IPS-18a (cell line): ENCODE data around the gene IGFBPL1.
"Not testable (repeated sequence)": the region's sequence is repeated elsewhere in the genome, so short reads cannot be mapped to it uniquely, and the experiment has no call there.

Experiments
- H3K27ac ChIP-seq: one replicate; pipeline ENCODE4 v1.5.1; 2013; ENCODE audit warnings: low read length
- H3K27me3 ChIP-seq: one replicate; pipeline ENCODE4 v1.6.1; 2013; ENCODE audit warnings: mild to moderate bottlenecking, low read length; ENCODE audit not compliant: control insufficient read depth, insufficient read depth
- H3K36me3 ChIP-seq: one replicate; pipeline ENCODE4 v1.6.1; 2013; ENCODE audit warnings: low read depth, low read length; ENCODE audit not compliant: control insufficient read depth
- H3K4me1 ChIP-seq: one replicate; pipeline ENCODE4 v1.6.1; 2013; ENCODE audit warnings: low read depth, low read length; ENCODE audit not compliant: control insufficient read depth
- H3K4me3 ChIP-seq: one replicate; pipeline ENCODE4 v1.5.1; 2013; ENCODE audit warnings: low read length
- H3K9ac ChIP-seq: one replicate; pipeline ENCODE4 v1.6.1; 2013; ENCODE audit warnings: mild to moderate bottlenecking, low read length, moderate library complexity
- H3K9me3 ChIP-seq: one replicate; pipeline ENCODE4 v1.6.1; 2013; ENCODE audit warnings: low read depth, low read length; ENCODE audit not compliant: control insufficient read depth

Gene IGFBPL1, protein sequence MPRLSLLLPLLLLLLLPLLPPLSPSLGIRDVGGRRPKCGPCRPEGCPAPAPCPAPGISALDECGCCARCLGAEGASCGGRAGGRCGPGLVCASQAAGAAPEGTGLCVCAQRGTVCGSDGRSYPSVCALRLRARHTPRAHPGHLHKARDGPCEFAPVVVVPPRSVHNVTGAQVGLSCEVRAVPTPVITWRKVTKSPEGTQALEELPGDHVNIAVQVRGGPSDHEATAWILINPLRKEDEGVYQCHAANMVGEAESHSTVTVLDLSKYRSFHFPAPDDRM

DNA sequence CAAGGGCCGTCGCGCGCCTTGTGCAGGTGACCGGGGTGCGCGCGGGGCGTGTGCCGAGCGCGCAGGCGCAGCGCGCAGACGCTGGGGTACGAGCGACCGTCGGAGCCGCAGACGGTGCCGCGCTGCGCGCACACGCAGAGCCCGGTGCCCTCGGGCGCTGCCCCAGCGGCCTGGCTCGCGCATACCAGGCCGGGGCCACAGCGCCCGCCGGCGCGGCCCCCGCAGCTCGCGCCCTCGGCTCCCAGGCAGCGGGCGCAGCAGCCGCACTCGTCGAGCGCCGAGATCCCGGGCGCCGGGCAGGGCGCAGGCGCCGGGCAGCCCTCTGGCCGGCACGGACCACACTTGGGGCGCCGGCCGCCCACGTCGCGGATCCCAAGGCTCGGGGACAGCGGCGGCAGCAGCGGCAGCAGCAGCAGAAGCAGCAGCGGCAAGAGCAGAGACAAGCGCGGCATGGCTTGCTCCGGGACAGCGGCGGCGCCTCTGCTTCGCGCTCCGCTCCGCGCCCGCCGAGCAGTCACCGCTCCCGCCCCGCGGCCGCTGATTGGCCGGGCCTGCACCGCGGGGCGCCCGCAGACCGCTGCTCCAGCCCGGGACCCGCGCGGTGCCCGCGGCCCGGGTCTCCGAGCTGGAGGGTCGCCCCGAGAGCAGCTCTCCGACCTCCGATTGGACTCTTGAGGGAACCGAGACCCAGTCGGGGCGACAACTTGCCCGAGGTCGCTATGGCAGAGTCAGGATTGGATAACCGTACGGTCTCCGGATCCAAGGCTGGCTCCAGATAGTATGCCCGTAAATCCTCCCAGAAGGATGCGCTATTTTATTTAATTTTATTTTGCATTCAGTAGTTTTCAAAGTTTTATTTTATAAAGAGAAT is at the start of gene IGFBPL1:
Gene IGFBPL1, minus strand, starts transcription at position 482 of the 871 bp plus-strand sequence. Its CDS starts 30 bp downstream, at position 452.
- H3K9me3 ChIP-seq = no peaks in the 10 kb centered on the region
- H3K4me3 ChIP-seq = peak within 1 kb of the TSS; percentile 63
- H3K27ac ChIP-seq = no peak within 1 kb of the TSS
- no peak within 1 kb of the TSS for H3K9ac ChIP-seq
- peaks cover 25% of the 10 kb centered on the region for H3K4me1 ChIP-seq
- H3K36me3 ChIP-seq = no peaks in the 10 kb centered on the region
- peaks cover 47% of the 10 kb centered on the region for H3K27me3 ChIP-seq

DNA sequence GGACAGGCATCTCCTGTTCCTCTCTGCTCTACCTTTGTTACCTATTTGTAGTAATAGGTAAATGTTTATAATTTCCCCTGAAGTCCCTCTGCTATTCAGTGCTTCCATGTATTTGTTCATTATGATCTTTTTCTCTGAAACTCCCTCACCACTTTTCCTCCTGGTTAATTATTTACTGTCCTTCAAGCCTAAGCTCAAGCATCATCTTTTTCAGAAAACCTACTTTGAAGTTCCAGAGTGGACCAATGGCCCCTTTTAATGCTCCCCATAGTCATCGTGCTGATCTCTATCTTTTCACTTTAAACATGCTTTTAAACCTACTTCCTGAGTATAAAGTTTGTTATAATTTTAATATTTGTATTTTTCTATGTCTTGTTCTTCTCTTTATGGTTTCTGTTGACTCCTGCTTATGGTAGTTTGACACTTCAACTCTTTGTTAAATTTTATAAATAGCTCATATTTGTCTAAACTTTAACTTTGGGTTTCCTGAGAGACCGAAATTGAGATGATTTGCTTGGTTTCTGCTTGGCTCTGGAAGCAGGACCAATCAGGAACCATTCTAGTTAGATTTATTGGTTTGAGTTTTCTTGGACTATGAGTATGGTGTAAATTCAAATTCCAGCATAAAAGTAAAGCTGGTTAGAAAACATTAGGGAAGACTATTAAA is 48.5 kb upstream of the IGFBPL1 start:
- not testable (repeated sequence) for H3K36me3 ChIP-seq, H3K9ac ChIP-seq, H3K27me3 ChIP-seq, H3K4me3 ChIP-seq, H3K27ac ChIP-seq, H3K9me3 ChIP-seq, H3K4me1 ChIP-seq

DNA sequence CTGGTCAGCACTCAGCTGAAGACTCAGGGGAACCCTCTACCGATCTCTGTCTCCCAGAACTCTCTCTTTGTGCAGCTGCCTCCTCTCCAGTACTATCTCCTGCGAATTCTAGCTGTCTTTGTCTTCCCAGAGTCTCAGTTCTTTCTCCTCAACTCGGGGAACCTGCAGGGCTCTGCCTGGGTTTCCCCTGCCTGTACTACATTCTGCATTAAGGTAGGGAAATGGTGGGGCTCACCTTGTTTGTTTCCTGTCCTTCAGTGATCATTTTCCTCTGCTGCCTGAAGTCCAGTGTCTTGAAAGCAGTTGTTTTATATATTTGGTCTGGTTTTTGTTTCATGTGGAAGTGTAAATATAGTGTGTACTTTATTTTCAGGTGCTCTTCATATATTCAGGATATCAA is 43.1 kb upstream of the IGFBPL1 start:
- Histone ChIP-seq H3K27ac (no peak overlapping the region), H3K4me1 (no peaks in the 10 kb centered on the region), H3K4me3 (no peak overlapping the region), H3K9ac (no peak overlapping the region), H3K9me3 (no peaks in the 10 kb centered on the region), H3K27me3 (no peaks in the 10 kb centered on the region), H3K36me3 (no peaks in the 10 kb centered on the region)

DNA sequence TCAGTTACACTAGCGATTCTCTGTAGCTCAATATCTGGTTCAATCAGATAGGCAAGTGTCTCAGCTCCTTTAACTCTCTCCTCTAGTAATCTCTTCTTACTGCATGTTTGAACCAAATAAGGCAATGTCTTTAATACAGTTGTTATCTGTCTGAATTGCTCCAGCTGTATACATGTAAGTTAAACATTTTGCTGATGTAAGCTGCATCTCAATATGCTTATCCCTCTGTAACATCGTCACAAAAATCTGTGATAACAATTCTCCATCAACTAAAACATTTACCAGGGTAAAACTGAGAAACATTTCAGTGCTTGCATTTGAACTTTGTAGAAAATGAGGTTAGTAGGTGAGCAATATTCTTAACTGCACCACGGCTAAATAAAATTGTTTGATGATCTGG is 29.6 kb upstream of the IGFBPL1 start:
- H3K4me1 ChIP-seq = no peaks in the 10 kb centered on the region

DNA sequence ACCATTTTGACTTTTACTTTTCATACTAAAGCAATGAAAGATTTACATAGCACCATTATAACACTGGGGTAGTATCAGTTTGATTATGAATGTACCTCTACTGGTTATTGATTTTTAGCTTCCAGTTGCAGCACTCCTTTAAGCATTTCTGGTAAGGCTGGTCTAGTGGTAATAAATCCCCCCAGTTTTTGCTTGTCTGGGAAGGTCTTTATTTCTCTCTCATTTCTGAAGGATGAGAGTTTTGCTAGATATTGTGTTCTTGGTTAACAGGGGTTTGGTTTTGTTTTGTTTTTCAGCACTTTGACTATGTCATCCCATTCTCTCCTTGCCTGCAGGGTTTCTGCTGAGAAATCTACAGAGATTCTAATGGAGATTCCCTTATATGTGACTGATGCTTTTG is 26.9 kb upstream of the IGFBPL1 start:
- Histone ChIP-seq H3K27ac (no peak overlapping the region), H3K9me3 (peaks cover 9% of the 10 kb centered on the region), H3K36me3 (no peaks in the 10 kb centered on the region), H3K4me3 (no peak overlapping the region), H3K9ac (no peak overlapping the region), H3K4me1 (no peaks in the 10 kb centered on the region), H3K27me3 (no peaks in the 10 kb centered on the region)

More for the DNA sequence above, 29.6 kb upstream of the IGFBPL1 start:
- Histone ChIP-seq H3K4me3 (no peak overlapping the region), H3K27ac (no peak overlapping the region), H3K9ac (no peak overlapping the region), H3K36me3 (no peaks in the 10 kb centered on the region), H3K27me3 (no peaks in the 10 kb centered on the region), H3K9me3 (peaks cover 9% of the 10 kb centered on the region)

DNA sequence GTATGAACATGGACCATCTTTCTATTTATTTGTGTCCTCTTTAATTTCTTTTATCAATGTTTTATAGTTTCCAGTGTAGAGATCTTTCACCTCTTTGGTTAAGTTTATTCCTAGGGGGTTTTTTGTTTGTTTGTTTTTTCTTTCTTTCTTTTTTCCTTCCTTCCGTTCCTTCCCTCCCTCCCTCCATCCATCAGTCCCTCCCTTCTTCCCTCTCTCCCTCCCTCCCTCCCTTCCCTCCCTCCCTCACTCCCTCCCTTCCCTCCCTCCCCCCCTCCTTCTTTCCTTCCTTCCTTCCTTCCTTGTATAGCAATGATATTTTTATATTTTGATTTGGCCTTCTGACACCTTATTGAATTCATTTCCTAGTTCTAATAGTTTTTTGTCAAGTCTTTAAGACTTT is 23.4 kb upstream of the IGFBPL1 start:
- Histone ChIP-seq H3K36me3 (no peaks in the 10 kb centered on the region), H3K9ac (no peak overlapping the region), H3K4me1 (no peaks in the 10 kb centered on the region), H3K4me3 (no peak overlapping the region), H3K27ac (no peak overlapping the region), H3K9me3 (peaks cover 9% of the 10 kb centered on the region), H3K27me3 (no peaks in the 10 kb centered on the region)

DNA sequence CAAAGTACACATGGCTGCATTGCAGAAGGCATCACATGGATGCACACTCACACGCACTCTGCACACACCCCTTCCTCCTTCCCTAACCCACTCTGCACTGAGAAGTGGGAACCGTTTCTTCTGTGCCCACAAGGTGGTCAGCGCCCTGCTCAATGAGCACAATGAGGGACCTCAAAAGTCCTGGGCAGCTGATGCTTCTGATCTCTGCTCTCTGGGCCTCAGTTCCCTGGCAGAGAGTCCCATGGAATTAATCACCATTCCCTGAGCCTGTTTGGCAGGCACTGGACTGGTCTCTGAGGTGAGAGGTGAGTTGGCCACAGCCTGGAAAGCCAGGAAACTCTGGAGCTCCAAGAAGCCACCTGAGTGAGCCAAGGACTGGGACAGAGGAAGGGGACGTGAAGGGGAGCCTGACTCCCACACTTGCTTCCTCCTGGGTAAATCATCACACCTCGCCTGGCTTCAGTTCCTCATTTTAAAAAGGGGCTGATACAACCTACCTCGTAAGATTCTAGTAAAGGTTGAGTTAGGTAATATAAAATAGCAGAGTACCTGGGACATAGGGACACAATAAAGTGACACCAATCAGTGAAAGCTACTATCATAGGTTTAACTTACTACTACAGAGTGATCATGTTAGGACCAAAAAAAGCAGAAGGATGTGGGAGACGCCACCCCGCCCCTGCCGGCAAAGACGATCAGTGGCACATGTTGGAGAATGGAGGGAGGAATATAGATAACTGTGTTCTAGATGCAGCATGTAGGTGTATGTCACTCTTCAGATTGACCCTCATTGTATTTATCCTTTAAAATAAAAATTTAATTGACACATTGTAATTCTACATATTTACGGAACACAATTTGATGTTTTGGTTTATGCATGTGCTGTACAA is 21.1 kb upstream of the IGFBPL1 start:
- Histone ChIP-seq H3K9ac (no peak overlapping the region), H3K36me3 (no peaks in the 10 kb centered on the region), H3K4me3 (no peak overlapping the region), H3K27ac (no peak overlapping the region), H3K9me3 (no peaks in the 10 kb centered on the region), H3K4me1 (no peaks in the 10 kb centered on the region), H3K27me3 (no peaks in the 10 kb centered on the region)

DNA sequence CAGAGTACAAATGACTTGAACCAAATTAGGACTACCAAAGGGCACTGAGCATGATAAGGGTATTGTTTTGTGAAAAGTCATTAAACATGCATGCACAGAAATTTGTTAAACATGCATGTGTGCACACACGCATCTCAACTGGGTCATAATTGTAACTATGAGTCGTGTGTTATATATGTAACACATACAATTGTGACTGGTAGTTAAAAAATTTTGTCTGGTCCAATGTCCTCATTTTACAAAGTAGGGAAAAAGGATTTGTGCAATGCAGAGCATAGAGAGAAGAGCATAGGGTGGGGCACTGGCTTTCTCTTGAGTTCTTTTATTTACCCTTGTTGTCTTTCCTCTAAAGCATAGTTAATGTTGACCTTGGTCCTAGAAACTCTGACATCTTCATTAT is 19.3 kb upstream of the IGFBPL1 start:
- Histone ChIP-seq H3K9me3 (no peaks in the 10 kb centered on the region), H3K27me3 (no peaks in the 10 kb centered on the region), H3K27ac (no peak overlapping the region), H3K4me1 (no peaks in the 10 kb centered on the region), H3K9ac (no peak overlapping the region), H3K36me3 (no peaks in the 10 kb centered on the region), H3K4me3 (no peak overlapping the region)

DNA sequence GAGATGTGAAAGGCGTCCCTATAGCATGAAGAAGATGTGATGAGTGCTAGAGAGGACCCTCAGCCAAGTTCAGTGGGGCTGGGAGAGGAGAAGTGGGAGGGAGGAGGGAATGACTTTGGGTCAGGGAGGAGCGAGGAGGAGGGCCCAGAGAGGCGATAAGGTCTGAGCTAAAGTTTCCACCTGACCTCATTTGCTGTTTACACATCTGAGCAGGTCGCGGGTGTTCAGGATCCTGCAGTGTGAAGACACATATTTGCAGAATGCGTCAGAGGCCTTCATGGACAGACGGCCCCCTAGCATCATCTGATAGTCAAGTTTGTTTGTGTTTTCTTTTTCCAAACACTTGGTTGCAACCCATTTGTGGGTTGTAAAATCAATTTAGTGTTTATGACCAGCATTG is 18.9 kb upstream of the IGFBPL1 start:
- Histone ChIP-seq H3K4me3 (no peak overlapping the region), H3K27ac (no peak overlapping the region), H3K9ac (no peak overlapping the region), H3K9me3 (no peaks in the 10 kb centered on the region), H3K4me1 (no peaks in the 10 kb centered on the region), H3K27me3 (no peaks in the 10 kb centered on the region), H3K36me3 (no peaks in the 10 kb centered on the region)

DNA sequence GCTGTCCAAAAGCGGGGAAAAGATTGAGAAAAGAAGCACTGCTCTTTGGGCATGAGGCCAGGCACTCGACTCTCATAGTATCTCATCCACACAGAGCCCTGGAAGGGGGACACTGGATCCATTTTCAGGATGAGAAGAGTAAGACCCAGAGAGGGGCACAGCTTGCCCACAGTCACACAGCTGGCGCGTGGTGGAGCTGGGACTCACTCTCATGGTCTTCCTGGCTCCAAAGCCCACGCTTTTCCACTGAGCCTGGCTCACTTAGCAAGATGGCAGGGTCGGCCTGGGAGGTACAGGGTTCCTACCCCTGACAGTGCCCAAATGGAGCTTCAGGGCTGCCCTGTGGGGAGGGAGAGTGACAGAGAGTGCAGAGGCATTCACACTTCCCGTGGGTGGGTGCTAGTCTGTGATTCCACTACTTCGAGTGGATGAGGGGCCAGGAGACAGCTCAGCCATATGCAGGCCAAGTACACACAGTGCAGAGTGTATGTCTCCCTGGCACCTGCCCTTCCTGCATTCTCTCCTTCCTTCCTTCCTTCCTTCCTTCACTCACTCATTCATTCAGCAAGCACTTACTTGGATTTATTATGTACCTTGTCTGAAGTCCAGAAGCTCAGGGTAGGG is 18.3 kb upstream of the IGFBPL1 start:
- no peaks in the 10 kb centered on the region for H3K27me3 ChIP-seq
- H3K36me3 ChIP-seq = no peaks in the 10 kb centered on the region
- H3K4me1 ChIP-seq = no peaks in the 10 kb centered on the region
- H3K9ac ChIP-seq = no peak overlapping the region
- H3K9me3 ChIP-seq = no peaks in the 10 kb centered on the region
- H3K27ac ChIP-seq = no peak overlapping the region
- H3K4me3 ChIP-seq = no peak overlapping the region
